ENCODE results near the gene NDST4. TPM values are rescaled to one million over a fixed set of nuclear protein-coding genes. Genes with fewer than 3 reads are reported as not detected.

Gene NDST4
- total and polyA plus RNA-seq, 12 donors: 0.07 to 0.61 TPM; not detected in 10

- no peak overlapping the region for H3K27ac ChIP-seq
- TF ChIP-seq CTCF (IDR thresholded peaks at IDR 0.05) (no peak), POLR2A (IDR thresholded peaks at IDR 0.05) (no peak)
- intact Hi-C loops (cut with DNase I): no loop called here
- no peaks in the 10 kb centered on the region for H3K36me3 ChIP-seq (replicated peaks in 1 of 2)
- H3K27me3 ChIP-seq: no peaks in the 10 kb centered on the region
- H3K9me3 ChIP-seq (replicated peaks in 1 of 3): no peaks in the 10 kb centered on the region
- no peak for DNase-seq
- H3K4me1 ChIP-seq (replicated peaks in 1 of 2): no peaks in the 10 kb centered on the region
- no peak overlapping the region for H3K4me3 ChIP-seq
Observed at GRCh38 chr4:115152965-115153364, 39.5 kb upstream of the NDST4 start.

- Histone ChIP-seq H3K27ac (no peak overlapping the region), H3K4me3 (no peak overlapping the region), H3K27me3 (no peaks in the 10 kb centered on the region), H3K9me3 (replicated peaks in 1 of 3) (no peaks in the 10 kb centered on the region), H3K4me1 (replicated peaks in 1 of 2) (no peaks in the 10 kb centered on the region), H3K36me3 (replicated peaks in 1 of 2) (no peaks in the 10 kb centered on the region)
- intact Hi-C loops (cut with DNase I): no loop called here
- WGBS, 4 donors: 72 to 91% (median 77%) methylated on average over 3 of the region's 3 CpGs
- DNase-seq: no peak
- no peak for TF ChIP-seq POLR2A (IDR thresholded peaks at IDR 0.05)
Observed at GRCh38 chr4:115152081-115152480, 38.7 kb upstream of the NDST4 start.

GRCh38 chr4:115149106-115149505, 35.7 kb upstream of the NDST4 start:
- no peak for DNase-seq
- Histone ChIP-seq H3K4me3 (no peak overlapping the region), H3K9me3 (replicated peaks in 1 of 3) (no peaks in the 10 kb centered on the region), H3K4me1 (replicated peaks in 1 of 2) (no peaks in the 10 kb centered on the region), H3K36me3 (replicated peaks in 1 of 2) (no peaks in the 10 kb centered on the region), H3K27ac (no peak overlapping the region), H3K27me3 (no peaks in the 10 kb centered on the region)
- 69 to 81% (median 74%) methylated on average over 7 of the region's 7 CpGs for WGBS, 4 donors
- TF ChIP-seq CTCF (IDR thresholded peaks at IDR 0.05): no peak
- no peak for TF ChIP-seq POLR2A (IDR thresholded peaks at IDR 0.05)
- intact Hi-C loops (cut with DNase I): no loop called here

GRCh38 chr4:115145393-115146160, 32.2 kb upstream of the NDST4 start:
- Histone ChIP-seq H3K9me3 (replicated peaks in 1 of 3) (no peaks in the 10 kb centered on the region), H3K4me1 (replicated peaks in 1 of 2) (no peaks in the 10 kb centered on the region), H3K4me3 (no peak overlapping the region), H3K27me3 (no peaks in the 10 kb centered on the region), H3K27ac (no peak overlapping the region), H3K36me3 (replicated peaks in 1 of 2) (no peaks in the 10 kb centered on the region)
- intact Hi-C loops (cut with DNase I): no loop called here
- no peak for DNase-seq
- WGBS, 4 donors: 59 to 66% (median 62%) methylated on average over 3 of the region's 3 CpGs
- TF ChIP-seq POLR2A (IDR thresholded peaks at IDR 0.05) (no peak), CTCF (IDR thresholded peaks at IDR 0.05) (no peak)

- WGBS, 4 donors: 53 to 61% (median 58%) methylated on average over 2 of the region's 2 CpGs
- intact Hi-C loops (cut with DNase I): no loop called here
Observed at GRCh38 chr4:115128037-115128436, 14.6 kb upstream of the NDST4 start.

More at GRCh38 chr4:115128037-115128436, 14.6 kb upstream of the NDST4 start:
- Histone ChIP-seq H3K36me3 (replicated peaks in 1 of 2) (no peaks in the 10 kb centered on the region), H3K27ac (no peak overlapping the region), H3K4me3 (no peak overlapping the region), H3K4me1 (replicated peaks in 1 of 2) (no peaks in the 10 kb centered on the region), H3K9me3 (replicated peaks in 1 of 3) (no peaks in the 10 kb centered on the region), H3K27me3 (no peaks in the 10 kb centered on the region)
- no peak for DNase-seq
- TF ChIP-seq CTCF (IDR thresholded peaks at IDR 0.05) (no peak), POLR2A (IDR thresholded peaks at IDR 0.05) (no peak)
